Testis (tissue), 2 donors: ENCODE data around the gene NAGPA.

Experiments used
- POLR2A ChIP-seq: fragments of 450-650 bp; IDR thresholded peaks from one replicate; pipeline ENCODE4 v1.6.1; 2017; ENCODE audit warnings: antibody characterized with exemption, mild to moderate bottlenecking, moderate library complexity
- TF ChIP-seq, protein P1 (sequence below), 3 experiments: fragments of 450-650 bp in 2 of 3; fragments of 200-600 bp in 1 of 3; sonication (generic) in 1 of 3; IDR thresholded peaks; one replicate each; pipeline ENCODE4 v1.5.1; 2016 to 2019; ENCODE audit warnings: antibody characterized with exemption in 3 of 3, mild to moderate bottlenecking in 2 of 3, moderate library complexity in 1 of 3

DNA sequence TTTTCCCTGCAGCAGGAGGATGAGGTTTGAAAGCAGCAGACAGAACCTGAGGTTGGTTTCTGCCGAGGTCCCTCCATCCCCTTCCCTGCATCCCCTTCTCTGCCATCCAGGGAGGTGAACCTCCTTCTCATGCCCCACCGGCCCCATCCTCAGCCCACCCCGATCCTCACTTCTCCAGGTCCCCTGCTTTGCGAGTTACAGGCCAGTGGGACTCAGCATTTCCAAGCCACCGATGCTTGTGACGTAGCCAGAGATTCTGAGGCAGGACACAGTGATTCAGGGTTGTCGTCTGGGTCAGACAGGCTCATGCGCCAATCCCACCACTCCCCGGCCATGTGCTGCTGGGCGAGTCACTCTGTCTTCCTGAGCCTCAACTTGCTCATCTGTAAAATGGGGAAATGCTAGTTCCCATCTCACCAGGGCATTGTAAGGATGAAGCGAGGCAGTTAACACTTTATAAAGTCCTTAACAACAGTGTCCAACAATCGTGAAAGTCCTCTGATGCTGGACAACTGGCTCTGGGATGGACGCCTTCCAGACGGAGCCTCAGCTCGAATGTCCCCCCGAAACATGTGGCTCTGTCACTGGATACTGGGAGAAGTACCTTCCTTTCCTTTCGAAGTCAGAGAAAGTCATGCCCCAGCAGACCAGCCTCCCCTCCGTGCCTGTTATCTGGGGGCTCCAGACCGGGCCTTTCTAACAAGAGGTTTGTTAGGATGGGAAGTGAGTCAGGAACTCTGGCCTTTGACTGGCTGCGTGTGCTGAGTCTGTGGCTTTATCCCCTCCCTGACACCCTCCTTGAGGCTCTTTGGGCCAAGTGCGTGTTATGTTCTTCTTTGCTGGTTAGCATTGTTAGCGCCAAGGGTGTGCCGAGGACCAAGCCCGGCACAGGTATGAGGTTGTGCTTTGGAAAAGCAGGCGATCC, 53.7 kb downstream of the NAGPA start:
- TF ChIP-seq POLR2A, result no peak
- TF ChIP-seq, protein P1, sequence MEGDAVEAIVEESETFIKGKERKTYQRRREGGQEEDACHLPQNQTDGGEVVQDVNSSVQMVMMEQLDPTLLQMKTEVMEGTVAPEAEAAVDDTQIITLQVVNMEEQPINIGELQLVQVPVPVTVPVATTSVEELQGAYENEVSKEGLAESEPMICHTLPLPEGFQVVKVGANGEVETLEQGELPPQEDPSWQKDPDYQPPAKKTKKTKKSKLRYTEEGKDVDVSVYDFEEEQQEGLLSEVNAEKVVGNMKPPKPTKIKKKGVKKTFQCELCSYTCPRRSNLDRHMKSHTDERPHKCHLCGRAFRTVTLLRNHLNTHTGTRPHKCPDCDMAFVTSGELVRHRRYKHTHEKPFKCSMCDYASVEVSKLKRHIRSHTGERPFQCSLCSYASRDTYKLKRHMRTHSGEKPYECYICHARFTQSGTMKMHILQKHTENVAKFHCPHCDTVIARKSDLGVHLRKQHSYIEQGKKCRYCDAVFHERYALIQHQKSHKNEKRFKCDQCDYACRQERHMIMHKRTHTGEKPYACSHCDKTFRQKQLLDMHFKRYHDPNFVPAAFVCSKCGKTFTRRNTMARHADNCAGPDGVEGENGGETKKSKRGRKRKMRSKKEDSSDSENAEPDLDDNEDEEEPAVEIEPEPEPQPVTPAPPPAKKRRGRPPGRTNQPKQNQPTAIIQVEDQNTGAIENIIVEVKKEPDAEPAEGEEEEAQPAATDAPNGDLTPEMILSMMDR (IDR thresholded peaks at IDR 0.05), result no peak
